HCT116 (cell line): Measurements from ENCODE around the gene RNPEPL1. TPM values are rescaled to one million over a fixed set of nuclear protein-coding genes. Genes with fewer than 3 reads are reported as not detected.

Experiments used
- ATAC-seq: fragments of 200-7000 bp; cut with Tn5 transposase; 2 replicates; pipeline ENCODE4 v1.9.1; 2020; ENCODE audit warnings: mild to moderate bottlenecking, moderate library complexity
- BruUV-seq: library from RNA; stranded (reverse); fragments of 400-500 nt; replicated peaks from 2 replicates; lab custom pipeline; 2021; lab: Mats Ljungman, UMichigan
- CTCF ChIA-PET: fragments of 300-600 bp; sonication (Branson Sonifier 250); formaldehyde crosslinking; loops from one replicate; lab custom pipeline; 2021; ENCODE audit warnings: antibody characterized with exemption; lab: Charles Lee
- POLR2A ChIA-PET: fragments of 300-600, 350-600 bp; sonication (Branson Sonifier 250); formaldehyde crosslinking; loops from one replicate; lab custom pipeline; 2021; ENCODE audit warnings: antibody characterized with exemption; lab: Charles Lee
- RAD21 ChIA-PET, 2 experiments: fragments of 300-600 bp; sonication (Branson Sonifier 250); formaldehyde crosslinking; loops; one replicate each; lab custom pipeline; 2023; ENCODE audit warnings: low total read pairs in 2 of 2; ENCODE audit not compliant: uncharacterized antibody in 2 of 2, unreplicated experiment in 2 of 2, low non-redundant PET in 1 of 2; lab: Charles Lee
- DNase-seq: peaks from one replicate; pipeline ENCODE4 v3.0.0-alpha.2; 2010; ENCODE audit warnings: low read depth, low spot score
- H2AFZ ChIP-seq: fragments of 200-600 bp; shearing (Covaris generic), sonication (generic); 2 replicates; pipeline ENCODE4 v1.6.1; 2017; ENCODE audit warnings: low read depth, mixed run types, mixed read lengths, antibody characterized with exemption, low read length; ENCODE audit not compliant: poor library complexity, severe bottlenecking
- H3K27ac ChIP-seq: 2 replicates; pipeline ENCODE4 v1.5.1; 2012; ENCODE audit warnings: low read depth, low read length
- H3K27me3 ChIP-seq: fragments of 200-600 bp; sonication (generic); 2 replicates; pipeline ENCODE4 v1.6.1; 2016; ENCODE audit warnings: mixed run types, low read length, mixed read lengths; ENCODE audit not compliant: insufficient read depth
- H3K36me3 ChIP-seq, 2 experiments: fragments of 200-500 bp in 1 of 2; fragments of 200-600 bp in 1 of 2; sonication (Bioruptor generic) in 1 of 2; sonication (generic) in 1 of 2; 2 replicates each; pipeline versions ENCODE4 v1.5.1 to v1.6.1; 2014 to 2016; ENCODE audit warnings: low read length in 2 of 2, inconsistent platforms in 1 of 2, mixed read lengths in 1 of 2, mixed run types in 1 of 2; ENCODE audit not compliant: insufficient read depth in 2 of 2, control insufficient read depth in 1 of 2
- H3K4me1 ChIP-seq, 2 experiments: fragments of 200-600 bp in 1 of 2; sonication (generic) in 1 of 2; 2 replicates each; pipeline versions ENCODE4 v1.5.1 to v1.6.1; 2012 to 2017; ENCODE audit warnings: low read length in 2 of 2, inconsistent platforms in 1 of 2, mild to moderate bottlenecking in 1 of 2, mixed read lengths in 1 of 2, mixed run types in 1 of 2, moderate library complexity in 1 of 2; ENCODE audit not compliant: insufficient read depth in 2 of 2, control insufficient read depth in 1 of 2
- H3K4me2 ChIP-seq: fragments of 200-600 bp; sonication (generic); 2 replicates; pipeline ENCODE4 v1.6.1; 2017; ENCODE audit warnings: mixed run types, low read length, mixed read lengths
- H3K4me3 ChIP-seq, 2 experiments: fragments of 200-600 bp in 1 of 2; sonication (generic) in 1 of 2; replicated peaks in 1 of 2; 2 replicates each; pipeline ENCODE4 v1.5.1; 2011 to 2016; ENCODE audit warnings: low read length in 2 of 2, control low read depth in 1 of 2, low read depth in 1 of 2, mild to moderate bottlenecking in 1 of 2, mixed read lengths in 1 of 2, mixed run types in 1 of 2
- H3K79me2 ChIP-seq: fragments of 200-600 bp; sonication (generic); 2 replicates; pipeline ENCODE4 v1.6.1; 2017; ENCODE audit warnings: mild to moderate bottlenecking, mixed run types, low read length, moderate library complexity, mixed read lengths; ENCODE audit not compliant: insufficient read depth
- H3K9ac ChIP-seq: fragments of 200-600 bp; sonication (generic); 2 replicates; pipeline ENCODE4 v1.6.1; 2016; ENCODE audit warnings: low read length, mixed read lengths
- H3K9me2 ChIP-seq: fragments of 200-600 bp; sonication (generic), shearing (Covaris generic); 2 replicates; pipeline ENCODE4 v1.6.1; 2017; ENCODE audit warnings: mixed run types, mild to moderate bottlenecking, moderate library complexity; ENCODE audit not compliant: insufficient read depth
- H3K9me3 ChIP-seq, 2 experiments: fragments of 200-500 bp in 1 of 2; fragments of 200-600 bp in 1 of 2; sonication (Bioruptor generic) in 1 of 2; sonication (generic) in 1 of 2; 2 replicates each; pipeline ENCODE4 v1.6.1; 2014 to 2017; ENCODE audit warnings: low read length in 2 of 2, mixed read lengths in 2 of 2, inconsistent platforms in 1 of 2, low read depth in 1 of 2, mild to moderate bottlenecking in 1 of 2, mixed run types in 1 of 2, moderate library complexity in 1 of 2; ENCODE audit not compliant: control insufficient read depth in 1 of 2, insufficient read depth in 1 of 2
- H4K20me1 ChIP-seq: fragments of 200-600 bp; sonication (generic), shearing (Covaris generic); 2 replicates; pipeline ENCODE4 v1.6.1; 2017; ENCODE audit warnings: mixed run types, mild to moderate bottlenecking, moderate library complexity; ENCODE audit not compliant: insufficient read depth
- CBX3 ChIP-seq: IDR thresholded peaks from 2 replicates; pipeline ENCODE4 v1.6.1; 2012; ENCODE audit warnings: low read depth
- CEBPB ChIP-seq: IDR thresholded peaks from 2 replicates; pipeline ENCODE4 v1.6.1; 2012; ENCODE audit warnings: low read depth
- EGR1 ChIP-seq: IDR thresholded peaks from 2 replicates; pipeline ENCODE4 v1.6.1; 2012; ENCODE audit warnings: low read depth
- ELF1 ChIP-seq: IDR thresholded peaks from 2 replicates; pipeline ENCODE4 v1.6.1; 2012; ENCODE audit warnings: low read depth, borderline replicate concordance
- EZH2 ChIP-seq: fragments of 200-600 bp; sonication (generic); IDR thresholded peaks from 2 replicates; pipeline ENCODE4 v1.6.1; 2017; ENCODE audit warnings: antibody characterized with exemption, mixed run types
- EZH2phosphoT487 ChIP-seq: fragments of 200-600 bp; IDR thresholded peaks from 2 replicates; pipeline ENCODE4 v1.6.1; 2018; ENCODE audit warnings: antibody characterized with exemption, borderline replicate concordance
- FOSL1 ChIP-seq: IDR thresholded peaks from 2 replicates; pipeline ENCODE4 v1.6.1; 2012; ENCODE audit warnings: low read depth
- JUND ChIP-seq: IDR thresholded peaks from 2 replicates; pipeline ENCODE4 v1.6.1; 2012
- MAX ChIP-seq: IDR thresholded peaks from 2 replicates; pipeline ENCODE4 v1.6.1; 2012
- POLR2AphosphoS5 ChIP-seq: IDR thresholded peaks from 2 replicates; pipeline ENCODE4 v1.6.1; 2011; ENCODE audit warnings: mild to moderate bottlenecking, low read depth, low read length, moderate library complexity
- RAD21 ChIP-seq: IDR thresholded peaks from 2 replicates; pipeline ENCODE4 v1.6.1; 2012; ENCODE audit warnings: low read depth, mild to moderate bottlenecking
- SIN3A ChIP-seq: IDR thresholded peaks from 2 replicates; pipeline ENCODE4 v1.6.1; 2012; ENCODE audit warnings: low read depth
- SP1 ChIP-seq: IDR thresholded peaks from 2 replicates; pipeline ENCODE4 v1.6.1; 2012; ENCODE audit warnings: low read depth
- SRF ChIP-seq: IDR thresholded peaks from 2 replicates; pipeline ENCODE4 v1.6.1; 2012; ENCODE audit warnings: low read depth
- TCF7L2 ChIP-seq: IDR thresholded peaks from 2 replicates; pipeline ENCODE4 v1.7.0; 2011; ENCODE audit warnings: borderline replicate concordance, inconsistent platforms; ENCODE audit not compliant: insufficient read depth, insufficient read length; ENCODE audit errors: extremely low read depth
- YY1 ChIP-seq: IDR thresholded peaks from 2 replicates; pipeline ENCODE4 v1.6.1; 2011; ENCODE audit warnings: low read length, low read depth, moderate library complexity, mild to moderate bottlenecking; ENCODE audit not compliant: insufficient replicate concordance; ENCODE audit errors: extremely low read depth
- ZNF274 ChIP-seq: fragments of 200-500 bp; sonication (Bioruptor generic); IDR thresholded peaks from 2 replicates; pipeline ENCODE4 v1.6.1; 2014; ENCODE audit warnings: mild to moderate bottlenecking, low read depth, low read length, inconsistent platforms
- intact Hi-C: fragments of 100-400 bp; cut with micrococcal nuclease; formaldehyde crosslinking; loops from 2 replicates; pipeline ENCODE4 v1.10.0; 2022
- total RNA-seq: library from RNA; stranded (reverse); gene quantifications from one replicate; pipeline ENCODE4 v1.2.1, GENCODE V29; 2021; ENCODE audit not compliant: unreplicated experiment

The RNPEPL1 gene
- total RNA-seq, 1 experiment from 2014 or later, result 49.7 TPM

GRCh38 chr2:240620149-240620731, 52.0 kb downstream of the RNPEPL1 start:
- DNase-seq, result no peak
- RAD21 ChIA-PET, result no interaction called here
- intact Hi-C loops, result no loop called here
- H3K36me3 ChIP-seq, result no peaks in the 10 kb centered on the region
- no peak for TF ChIP-seq SP1
- no peak for TF ChIP-seq SIN3A
- TF ChIP-seq EGR1, result no peak
- no peak for TF ChIP-seq FOSL1
- TF ChIP-seq EZH2phosphoT487, result no peak
- TF ChIP-seq TCF7L2, result no peak
- TF ChIP-seq RAD21, result no peak
- TF ChIP-seq CBX3, result no peak
- TF ChIP-seq ZNF274, result no peak
- no peak for TF ChIP-seq POLR2AphosphoS5
- TF ChIP-seq SRF, result no peak
- no peak for TF ChIP-seq EZH2
- TF ChIP-seq ELF1, result no peak
- TF ChIP-seq, all 23 proteins: peak for 0
- no peaks in the 10 kb centered on the region for H3K4me1 ChIP-seq
- H4K20me1 ChIP-seq, result no peaks in the 10 kb centered on the region
- no peak overlapping the region for H3K4me2 ChIP-seq
- no peaks in the 10 kb centered on the region for H3K9me2 ChIP-seq
- no TSS peak for BruUV-seq
- POLR2A ChIA-PET, result no interaction called here
- no peak overlapping the region for H2AFZ ChIP-seq
- H3K4me3 ChIP-seq, result no peak overlapping the region
- H3K9me3 ChIP-seq, result peaks cover 0 to 11% of the 10 kb centered on the region in 2 experiments; a peak in 2 of 4 replicates
- H3K27me3 ChIP-seq, result no peaks in the 10 kb centered on the region
- no peaks in the 10 kb centered on the region for H3K79me2 ChIP-seq
- no peak overlapping the region for H3K27ac ChIP-seq
- no peak overlapping the region for H3K9ac ChIP-seq
- CTCF ChIA-PET, result no interaction called here
- no peak for ATAC-seq

GRCh38 chr2:240620859-240621258, 52.6 kb downstream of the RNPEPL1 start:
- DNase-seq (no peak), ATAC-seq (no peak)
- H3K9me3 ChIP-seq, result peaks cover 0 to 11% of the 10 kb centered on the region in 2 experiments; a peak in 2 of 4 replicates
- H3K79me2 ChIP-seq, result no peaks in the 10 kb centered on the region
- BruUV-seq, result no TSS peak
- POLR2A ChIA-PET, result no interaction called here
- no peak overlapping the region for H3K27ac ChIP-seq
- H3K27me3 ChIP-seq, result no peaks in the 10 kb centered on the region
- no peak overlapping the region for H3K9ac ChIP-seq
- no peaks in the 10 kb centered on the region for H3K9me2 ChIP-seq
- CTCF ChIA-PET, result no interaction called here
- H2AFZ ChIP-seq, result no peak overlapping the region
- intact Hi-C loops, result no loop called here
- TF ChIP-seq CEBPB (no peak), ELF1 (no peak), YY1 (no peak), MAX (no peak), JUND (no peak), CBX3 (no peak), SRF (no peak)
- no peak overlapping the region for H3K4me3 ChIP-seq
- no peaks in the 10 kb centered on the region for H3K4me1 ChIP-seq
- no peaks in the 10 kb centered on the region for H3K36me3 ChIP-seq
- RAD21 ChIA-PET, result no interaction called here
- no peak overlapping the region for H3K4me2 ChIP-seq
- H4K20me1 ChIP-seq, result no peaks in the 10 kb centered on the region
